NCI-H2029 treated with DMSO at 0.1 percent for 48 hours (cell line): ENCODE data around the gene SPEN.

Experiments
- DNase-seq: peaks from one replicate; lab custom pipeline; 2025; lab: John Stamatoyannopoulos, UW

SPEN gene

DNA sequence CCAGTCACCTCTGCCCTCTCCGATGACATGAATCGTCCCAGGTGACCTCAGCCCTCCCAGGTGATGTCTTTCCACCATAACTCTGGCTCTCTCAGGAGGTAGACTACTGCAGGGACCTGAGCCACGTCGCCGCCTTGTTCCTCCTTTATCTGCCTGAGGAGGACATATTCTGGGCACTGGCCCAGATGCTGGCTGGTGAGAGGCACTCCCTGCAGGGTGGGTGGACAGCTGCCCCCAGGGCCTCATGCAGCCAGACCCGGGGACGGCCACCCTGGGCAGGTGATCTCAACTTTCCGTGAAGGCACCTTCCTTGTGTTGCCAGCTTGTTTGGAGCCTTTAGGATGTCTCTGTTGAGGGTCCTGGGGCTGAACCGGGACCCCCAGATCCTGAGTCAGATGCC lies 142.3 kb downstream of the SPEN start:
- no peak for DNase-seq
